GM12878 (cell line): ENCODE data around the gene MYL11. TPM values are rescaled to one million over a fixed set of nuclear protein-coding genes. Genes with fewer than 3 reads are reported as not detected.

Experiments used
- ATAC-seq: fragments of 200-7000 bp; cut with Tn5 transposase; 3 replicates; pipeline ENCODE4 v1.9.1; 2020; ENCODE audit warnings: mild to moderate bottlenecking, moderate library complexity
- BruUV-seq: library from RNA; stranded (reverse); fragments of 400-500 nt; replicated peaks from 2 replicates; lab custom pipeline; 2021; lab: Mats Ljungman, UMichigan
- CTCF ChIA-PET: fragments of 300-600 bp; sonication (Branson Sonifier 250); formaldehyde crosslinking; extraction: SDS; loops from one replicate; lab custom pipeline; 2021; ENCODE audit warnings: inconsistent platforms; lab: Yijun Ruan, JAX
- POLR2A ChIA-PET: fragments of 350-600 bp; formaldehyde crosslinking; extraction: SDS; loops from one replicate; lab custom pipeline; 2021; ENCODE audit warnings: inconsistent platforms; lab: Charles Lee
- RAD21 ChIA-PET: fragments of 300-600 bp; sonication (Branson Sonifier 250); formaldehyde crosslinking; loops from one replicate; lab custom pipeline; 2023; ENCODE audit warnings: antibody characterized with exemption; ENCODE audit not compliant: unreplicated experiment; lab: Charles Lee
- SMC1A ChIA-PET: fragments of 300-600 bp; sonication (Branson Sonifier 250); formaldehyde crosslinking; loops from one replicate; lab custom pipeline; 2023; ENCODE audit not compliant: unreplicated experiment, uncharacterized antibody; lab: Charles Lee
- DNase-seq: peaks from one replicate; pipeline ENCODE4 v3.0.0-alpha.2; 2011; ENCODE audit warnings: low read depth, low spot score
- FAIRE-seq: peaks from 3 replicates; lab custom pipeline; 2011; peaks lifted over from hg19 to GRCh38; lab: Jason Lieb, UNC
- H2AFZ ChIP-seq: 2 replicates; pipeline ENCODE4 v1.6.0; 2011; ENCODE audit warnings: low read depth, low read length, control low read depth; ENCODE audit not compliant: control insufficient read depth
- H3K27ac ChIP-seq: 2 replicates; pipeline ENCODE4 v1.5.1; 2011; ENCODE audit warnings: control low read depth; ENCODE audit not compliant: control insufficient read depth, insufficient read depth
- H3K27me3 ChIP-seq, 2 experiments: replicated peaks in 1 of 2; 2 replicates each; pipeline versions ENCODE4 v1.6.0 to v1.6.1; 2011; ENCODE audit warnings: low read length in 1 of 2; ENCODE audit not compliant: control insufficient read depth in 2 of 2, insufficient read depth in 2 of 2
- H3K36me3 ChIP-seq, 2 experiments: 2 replicates each; pipeline ENCODE4 v1.5.1; 2011; ENCODE audit warnings: low read length in 1 of 2; ENCODE audit not compliant: control insufficient read depth in 2 of 2, insufficient read depth in 2 of 2
- H3K4me1 ChIP-seq: 2 replicates; pipeline ENCODE4 v1.6.1; 2011; ENCODE audit warnings: mild to moderate bottlenecking, low read length, moderate library complexity, mixed read lengths; ENCODE audit not compliant: control insufficient read depth, insufficient read depth
- H3K4me2 ChIP-seq: 2 replicates; pipeline ENCODE4 v1.6.0; 2011; ENCODE audit warnings: control low read depth; ENCODE audit not compliant: control insufficient read depth, insufficient read depth
- H3K4me3 ChIP-seq: fragments of 200-600 bp; sonication (generic); 2 replicates; pipeline ENCODE4 v1.5.1; 2016
- H3K79me2 ChIP-seq: 2 replicates; pipeline ENCODE4 v1.6.0; 2011; ENCODE audit warnings: low read length; ENCODE audit not compliant: control insufficient read depth, insufficient read depth
- H3K9ac ChIP-seq: 2 replicates; pipeline ENCODE4 v1.8.0; 2011; ENCODE audit warnings: low read length, control low read depth, mixed read lengths; ENCODE audit not compliant: control insufficient read depth, insufficient read depth
- H3K9me3 ChIP-seq: replicated peaks from 3 replicates; pipeline ENCODE4 v1.5.1; 2011; ENCODE audit warnings: mild to moderate bottlenecking, low read length; ENCODE audit not compliant: control insufficient read depth, insufficient read depth
- H4K20me1 ChIP-seq: 2 replicates; pipeline ENCODE4 v1.6.0; 2011; ENCODE audit not compliant: control insufficient read depth, insufficient read depth
- BHLHE40 ChIP-seq, 2 experiments: fragments of 450-650 bp in 1 of 2; IDR thresholded peaks; 2 replicates each; pipeline ENCODE4 v1.6.1; 2011 to 2017; ENCODE audit warnings: low read depth in 2 of 2, borderline replicate concordance in 1 of 2, improper control_type of control experiment in 1 of 2, low read length in 1 of 2, mild to moderate bottlenecking in 1 of 2
- CBX5 ChIP-seq: sonication (generic); IDR thresholded peaks from 2 replicates; pipeline ENCODE4 v1.6.1; 2016; ENCODE audit warnings: low read depth, moderate library complexity, mild to moderate bottlenecking, inconsistent platforms
- CEBPB ChIP-seq, 2 experiments: fragments of 150-350 bp in 1 of 2; IDR thresholded peaks; 2 replicates each; pipeline ENCODE4 v1.6.1; 2012 to 2014; ENCODE audit warnings: low read depth in 2 of 2, low read length in 2 of 2, borderline replicate concordance in 1 of 2, inconsistent platforms in 1 of 2
- EED ChIP-seq: sonication (generic); IDR thresholded peaks from 2 replicates; pipeline ENCODE4 v1.6.1; 2016; ENCODE audit warnings: antibody characterized with exemption, low read depth
- GATAD2B ChIP-seq: fragments of 450-650 bp; conservative IDR thresholded peaks from 2 replicates; pipeline ENCODE4 v1.6.1; 2017; ENCODE audit warnings: low read depth, mild to moderate bottlenecking, moderate library complexity
- HDAC2 ChIP-seq: fragments of 200-600 bp; sonication (generic); IDR thresholded peaks from 2 replicates; pipeline ENCODE4 v1.6.1; 2017
- IKZF2 ChIP-seq, 2 experiments: fragments of 450-650 bp; IDR thresholded peaks; 2 replicates each; pipeline ENCODE4 v1.6.1; 2017; ENCODE audit warnings: mild to moderate bottlenecking in 2 of 2, moderate library complexity in 2 of 2
- MEF2A ChIP-seq: IDR thresholded peaks from 2 replicates; pipeline ENCODE4 v1.6.1; 2011; ENCODE audit warnings: low read depth, mild to moderate bottlenecking, low read length, moderate library complexity; ENCODE audit not compliant: insufficient read depth
- MEF2B ChIP-seq: fragments of 450-650 bp; IDR thresholded peaks from 2 replicates; pipeline ENCODE4 v1.6.1; 2018; ENCODE audit warnings: mild to moderate bottlenecking, moderate library complexity; ENCODE audit not compliant: partially characterized antibody, poor library complexity, severe bottlenecking
- MTA2 ChIP-seq: fragments of 450-650 bp; IDR thresholded peaks from 2 replicates; pipeline ENCODE4 v1.6.1; 2016; ENCODE audit warnings: low read depth, mild to moderate bottlenecking, moderate library complexity
- NFIC ChIP-seq: IDR thresholded peaks from 2 replicates; pipeline ENCODE4 v1.6.1; 2012; ENCODE audit warnings: low read depth, mild to moderate bottlenecking, inconsistent platforms, low read length, moderate library complexity
- NR2F1 ChIP-seq: fragments of 450-650 bp; conservative IDR thresholded peaks from 2 replicates; pipeline ENCODE4 v1.6.1; 2017; ENCODE audit warnings: mild to moderate bottlenecking
- NRF1 ChIP-seq: conservative IDR thresholded peaks from 2 replicates; pipeline ENCODE4 v1.6.1; 2011; ENCODE audit warnings: mild to moderate bottlenecking, low read depth, low read length, improper control_type of control experiment
- PAX5 ChIP-seq: IDR thresholded peaks from 2 replicates; pipeline ENCODE4 v1.6.1; 2011; ENCODE audit warnings: low read depth, low read length, borderline replicate concordance
- PML ChIP-seq: IDR thresholded peaks from 2 replicates; pipeline ENCODE4 v1.6.1; 2012; ENCODE audit warnings: low read length, inconsistent platforms
- POLR2A ChIP-seq: IDR thresholded peaks from 2 replicates; pipeline ENCODE4 v1.6.1; 2011; ENCODE audit warnings: low read depth, mild to moderate bottlenecking, low read length
- POLR2AphosphoS5 ChIP-seq: IDR thresholded peaks from 2 replicates; pipeline ENCODE4 v1.6.1; 2011; ENCODE audit warnings: mild to moderate bottlenecking, low read length, inconsistent platforms
- RB1 ChIP-seq: fragments of 450-650 bp; formaldehyde crosslinking; IDR thresholded peaks from 2 replicates; pipeline ENCODE4 v1.6.1; 2017; ENCODE audit warnings: mild to moderate bottlenecking, borderline replicate concordance
- RUNX3 ChIP-seq: IDR thresholded peaks from 2 replicates; pipeline ENCODE4 v1.6.1; 2012; ENCODE audit warnings: low read length, inconsistent platforms
- SP1 ChIP-seq: IDR thresholded peaks from one replicate; pipeline ENCODE4 v1.6.1; 2011; ENCODE audit warnings: low read depth, low read length
- TARDBP ChIP-seq: IDR thresholded peaks from 2 replicates; pipeline ENCODE4 v1.6.1; 2016; ENCODE audit warnings: borderline replicate concordance
- ZNF384 ChIP-seq: IDR thresholded peaks from 2 replicates; pipeline ENCODE4 v1.6.1; 2012; ENCODE audit warnings: low read depth, mild to moderate bottlenecking, low read length, improper control_type of control experiment, borderline replicate concordance
- WGBS: methylation state at CpG from one replicate; pipeline ENCODE4 v1.1.6; 2016; ENCODE audit warnings: low lambda C conversion rate; ENCODE audit not compliant: insufficient replicate concordance, insufficient coverage; ENCODE audit errors: missing lambda C conversion rate; 5-methylcytosine and 5-hydroxymethylcytosine counted together
- in situ Hi-C: fragments of 300-500 bp; cut with MboI; formaldehyde crosslinking; loops from 9 replicates; pipeline ENCODE4 v1.14.3; 2018; ENCODE audit warnings: mixed read lengths
- intact Hi-C: fragments of 100-400 bp; cut with micrococcal nuclease; formaldehyde crosslinking; loops from one replicate; pipeline ENCODE4 v1.14.2; 2022; ENCODE audit not compliant: unreplicated experiment
- polyA plus RNA-seq, 11 experiments: library from polyadenylated mRNA; depleted of rRNA in 4 of 11; unstranded in 6 of 11; stranded (reverse) in 5 of 11; fragments of >200 nt; fragmentation: Nextera tagmentation in 4 of 11; fragmentation: Illumina TruSeq in 1 of 11; extraction: Ambion mirVana in 4 of 11; extraction: Trizol in 1 of 11; gene quantifications; 1 replicate in 1 of 11; 2 replicates in 10 of 11; pipeline versions ENCODE4 v1.2.1 to v1.2.3, GENCODE V29; 2011 to 2016; ENCODE audit warnings: inconsistent platforms in 2 of 11, missing spikeins in 2 of 11, low read depth in 1 of 11
- total RNA-seq, 4 experiments: library from RNA; depleted of rRNA in 3 of 4; stranded (reverse); fragments of >200 nt in 3 of 4; fragmentation: Illumina TruSeq in 1 of 4; extraction: Trizol in 1 of 4; gene quantifications; 2 replicates each; pipeline versions ENCODE4 v1.2.1 to v1.2.3, GENCODE V29; 2013 to 2021

Gene MYL11
- total and polyA plus RNA-seq, 10 of the 15 experiments (the other 5 are each of a cell fraction or from before 2014, with no cell fraction given): 0.19 to 1.2 (median 0.61) TPM; not detected in 5

GRCh38 chr16:30349675-30350074 lies 24.9 kb upstream of the MYL11 start:
- ChIA-PET CTCF (interaction anchor here (0.6 to 2.1 kb wide), 2 partner anchors 8 to 21 kb away, joined by 3 to 5 read pairs; no protein-coding TSS in a partner anchor), SMC1A (interaction anchor here (0.6 to 1.9 kb wide), 4 partner anchors 14 to 31 kb away, joined by 3 to 5 read pairs (median 4); no protein-coding TSS in a partner anchor), RAD21 (interaction anchor here (0.6 to 1.3 kb wide), 3 partner anchors 22 to 288 kb away, joined by 3 read pairs; no protein-coding TSS in a partner anchor), POLR2A (interaction anchor here (0.6 to 1.1 kb wide), 5 partner anchors 8 to 313 kb away, joined by 3 to 9 read pairs (median 6); no protein-coding TSS in a partner anchor)
- Histone ChIP-seq H3K9me3 (no peaks in the 10 kb centered on the region), H3K36me3 (peaks cover 0 to 4% of the 10 kb centered on the region in 2 experiments), H3K27me3 (no peaks in the 10 kb centered on the region), H3K4me1 (peaks cover 30% of the 10 kb centered on the region), H3K4me2 (peak overlapping the region; percentile 78), H4K20me1 (peaks cover 8% of the 10 kb centered on the region), H2AFZ (no peak overlapping the region), H3K4me3 (no peak overlapping the region), H3K79me2 (peaks cover 9% of the 10 kb centered on the region), H3K9ac (no peak overlapping the region), H3K27ac (no peak overlapping the region; the same call in 1 of the 2 replicates)
- intact Hi-C loops (loop anchor here (10.0 kb wide), 1 partner anchor 255 kb away; the partner anchor contains the start of genes TBX6 and YPEL3), in situ Hi-C loops (no loop called here)
- FAIRE-seq: no peak
- ATAC-seq: peak; percentile 63
- peak; percentile 51 for DNase-seq
- no TSS peak for BruUV-seq
- peak; percentile 66; the same call in 1 of the 2 replicates for TF ChIP-seq MEF2A
- TF ChIP-seq NRF1: no peak
- TF ChIP-seq NFIC: peak; percentile 36; the same call in 1 of the 2 replicates
- peak; percentile 21 for TF ChIP-seq MEF2B
- TF ChIP-seq PML: 0 out of 2 replicates have a peak, but pooled peaks have one; percentile 3
- no peak for TF ChIP-seq POLR2A
- peak; percentile 16 to 20; a peak in 2 of 4 replicates for TF ChIP-seq IKZF2 (IDR thresholded peaks at IDR 0.05)
- TF ChIP-seq HDAC2: no peak
- no peak for TF ChIP-seq RB1
- no peak for TF ChIP-seq GATAD2B
- no peak for TF ChIP-seq SP1
- TF ChIP-seq NR2F1: 0 out of 2 replicates have a peak, but pooled peaks have one; percentile 37
- peak; percentile 29; the same call in 1 of the 2 replicates for TF ChIP-seq MTA2
- TF ChIP-seq BHLHE40 (IDR thresholded peaks at IDR 0.05; ENCODE audit: borderline replicate concordance in 1 of 2, low read depth in 2 of 2, low read length in 1 of 2): peak; percentile 53 to 83; a peak in 2 of 4 replicates
- TF ChIP-seq POLR2AphosphoS5: no peak
- no peak for TF ChIP-seq EED
- 0 out of 2 replicates have a peak, but pooled peaks have one; percentile 43 for TF ChIP-seq PAX5
- TF ChIP-seq ZNF384: peak; percentile 21; the same call in 1 of the 2 replicates
- TF ChIP-seq TARDBP: no peak
- peak; percentile 71 for TF ChIP-seq RUNX3
- peak in 1 of 2 experiments; percentile 59; a peak in 2 of 4 replicates for TF ChIP-seq CEBPB (IDR thresholded peaks at IDR 0.05; ENCODE audit: borderline replicate concordance in 1 of 2, low read depth in 2 of 2, low read length in 2 of 2)
- TF ChIP-seq CBX5: no peak
- WGBS: 4% methylated on average over 3 of the region's 3 CpGs
